Gastrocnemius medialis (tissue), 4 donors: ENCODE data around the gene RNASE11.

Experiments
- POLR2A ChIP-seq, 2 donors: fragments of 450-650 bp; IDR thresholded peaks; one replicate each; pipeline ENCODE4 v1.6.1; 2017; ENCODE audit warnings: antibody characterized with exemption in 2 of 2, mild to moderate bottlenecking in 2 of 2, moderate library complexity in 2 of 2
- TF ChIP-seq, protein P1 (sequence below), 5 experiments: fragments of 450-650 bp in 3 of 5; fragments of 200-600 bp in 2 of 5; sonication (generic) in 2 of 5; IDR thresholded peaks in 4 of 5; conservative IDR thresholded peaks in 1 of 5; 1 replicate in 4 of 5; 2 replicates in 1 of 5; pipeline ENCODE4 v1.5.1; 2016 to 2019; ENCODE audit warnings: antibody characterized with exemption in 5 of 5, mild to moderate bottlenecking in 3 of 5, moderate library complexity in 3 of 5

- TF ChIP-seq, protein P1, sequence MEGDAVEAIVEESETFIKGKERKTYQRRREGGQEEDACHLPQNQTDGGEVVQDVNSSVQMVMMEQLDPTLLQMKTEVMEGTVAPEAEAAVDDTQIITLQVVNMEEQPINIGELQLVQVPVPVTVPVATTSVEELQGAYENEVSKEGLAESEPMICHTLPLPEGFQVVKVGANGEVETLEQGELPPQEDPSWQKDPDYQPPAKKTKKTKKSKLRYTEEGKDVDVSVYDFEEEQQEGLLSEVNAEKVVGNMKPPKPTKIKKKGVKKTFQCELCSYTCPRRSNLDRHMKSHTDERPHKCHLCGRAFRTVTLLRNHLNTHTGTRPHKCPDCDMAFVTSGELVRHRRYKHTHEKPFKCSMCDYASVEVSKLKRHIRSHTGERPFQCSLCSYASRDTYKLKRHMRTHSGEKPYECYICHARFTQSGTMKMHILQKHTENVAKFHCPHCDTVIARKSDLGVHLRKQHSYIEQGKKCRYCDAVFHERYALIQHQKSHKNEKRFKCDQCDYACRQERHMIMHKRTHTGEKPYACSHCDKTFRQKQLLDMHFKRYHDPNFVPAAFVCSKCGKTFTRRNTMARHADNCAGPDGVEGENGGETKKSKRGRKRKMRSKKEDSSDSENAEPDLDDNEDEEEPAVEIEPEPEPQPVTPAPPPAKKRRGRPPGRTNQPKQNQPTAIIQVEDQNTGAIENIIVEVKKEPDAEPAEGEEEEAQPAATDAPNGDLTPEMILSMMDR (IDR thresholded peaks at IDR 0.05 in 4 of 5, conservative IDR thresholded peaks at IDR 0.05 in 1 of 5), result no peak
- TF ChIP-seq POLR2A (IDR thresholded peaks at IDR 0.05), result no peak
Measured at GRCh38 chr14:20631880-20632389, 44.1 kb upstream of the RNASE11 start.
